HG02623 (cell line): ENCODE measurements around the gene ALKBH5.
A peak's percentile ranks its signal among the peaks of the same experiment; 100 is the strongest.

Source experiments
- ATAC-seq: cut with Tn5 transposase; IDR thresholded peaks from one replicate; pipeline ENCODE4 v1.9.1; 2021; ENCODE audit warnings: moderate library complexity; ENCODE audit not compliant: unreplicated experiment

ALKBH5 gene

DNA sequence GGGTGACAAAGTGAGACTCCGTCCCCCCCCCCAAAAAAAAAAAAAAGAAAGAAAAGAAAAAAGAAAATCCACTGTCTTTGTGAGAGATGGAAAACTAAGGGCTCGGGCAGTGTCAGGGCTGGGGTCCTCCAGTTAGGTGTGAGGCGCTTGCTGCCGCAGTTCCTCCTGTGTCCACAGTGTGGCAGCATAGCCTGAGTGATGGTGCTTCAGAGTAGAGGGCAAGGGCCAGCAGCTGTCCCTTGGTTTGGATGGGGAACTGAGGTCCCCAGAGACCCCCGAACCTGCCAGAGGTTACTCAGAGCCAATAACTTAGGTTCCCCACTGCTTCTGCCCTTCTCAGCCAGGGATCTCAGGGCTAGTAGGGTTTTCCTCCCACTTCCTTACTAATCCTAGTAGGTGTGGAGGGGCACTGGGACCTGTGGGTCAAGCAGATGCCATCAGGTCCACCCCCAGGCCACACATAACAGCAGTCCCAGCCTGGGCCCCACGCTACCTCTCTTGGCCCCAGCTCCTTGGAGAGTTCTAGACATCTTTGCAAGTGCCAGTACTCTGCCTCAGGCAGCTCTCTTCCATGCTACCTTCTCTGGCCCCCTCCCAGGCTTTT, 33.9 kb downstream of the ALKBH5 start:
- no peak for ATAC-seq

DNA sequence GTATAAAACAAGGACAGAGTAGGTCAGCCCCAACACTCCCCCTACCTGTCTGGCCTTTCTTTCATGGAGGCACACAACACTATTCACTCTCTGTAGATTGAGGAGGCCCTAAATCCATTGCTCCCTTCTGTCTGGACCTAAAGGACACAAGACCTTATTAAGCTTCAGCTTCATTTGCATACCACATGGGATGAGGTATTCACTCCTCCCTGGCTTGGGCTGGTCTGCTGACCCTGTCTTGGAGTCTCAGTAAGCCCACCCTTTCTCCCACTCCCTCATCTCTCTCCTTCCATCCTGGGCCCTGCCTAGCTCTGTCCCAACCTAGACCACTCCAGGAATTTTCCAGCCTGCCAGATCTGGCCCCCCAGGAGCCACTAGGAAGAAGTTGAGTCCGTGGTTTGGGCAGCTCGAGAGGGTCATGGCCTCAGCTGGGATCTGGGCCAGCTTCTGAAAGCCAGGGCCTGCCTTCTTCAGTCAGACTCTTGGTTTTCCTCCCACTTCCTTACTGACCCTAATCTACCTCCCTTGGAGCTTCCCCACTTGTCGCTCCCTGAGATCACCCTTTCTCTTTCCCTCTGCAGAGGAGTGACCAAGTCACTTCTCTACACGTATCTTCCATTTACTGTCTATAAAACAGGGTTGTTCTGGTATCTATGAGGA, 35.3 kb downstream of the ALKBH5 start:
- ATAC-seq: no peak

DNA sequence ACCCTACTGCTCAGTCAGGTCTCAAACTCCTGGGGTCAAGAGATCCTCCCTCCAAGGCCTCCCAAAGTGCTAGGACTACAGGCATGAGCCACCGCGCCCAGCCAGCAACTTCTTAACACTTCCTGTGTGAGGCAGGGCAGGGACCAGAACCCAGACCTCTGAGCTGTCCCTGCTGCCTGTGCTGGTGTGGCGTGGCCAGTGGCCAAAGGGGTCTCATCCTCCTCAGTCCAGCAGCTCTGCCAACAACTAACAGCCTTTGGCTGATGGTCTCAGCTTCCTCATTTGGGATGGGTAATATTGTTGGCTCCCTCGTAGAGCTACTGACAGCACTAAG, 40.4 kb downstream of the ALKBH5 start:
- no peak for ATAC-seq

DNA sequence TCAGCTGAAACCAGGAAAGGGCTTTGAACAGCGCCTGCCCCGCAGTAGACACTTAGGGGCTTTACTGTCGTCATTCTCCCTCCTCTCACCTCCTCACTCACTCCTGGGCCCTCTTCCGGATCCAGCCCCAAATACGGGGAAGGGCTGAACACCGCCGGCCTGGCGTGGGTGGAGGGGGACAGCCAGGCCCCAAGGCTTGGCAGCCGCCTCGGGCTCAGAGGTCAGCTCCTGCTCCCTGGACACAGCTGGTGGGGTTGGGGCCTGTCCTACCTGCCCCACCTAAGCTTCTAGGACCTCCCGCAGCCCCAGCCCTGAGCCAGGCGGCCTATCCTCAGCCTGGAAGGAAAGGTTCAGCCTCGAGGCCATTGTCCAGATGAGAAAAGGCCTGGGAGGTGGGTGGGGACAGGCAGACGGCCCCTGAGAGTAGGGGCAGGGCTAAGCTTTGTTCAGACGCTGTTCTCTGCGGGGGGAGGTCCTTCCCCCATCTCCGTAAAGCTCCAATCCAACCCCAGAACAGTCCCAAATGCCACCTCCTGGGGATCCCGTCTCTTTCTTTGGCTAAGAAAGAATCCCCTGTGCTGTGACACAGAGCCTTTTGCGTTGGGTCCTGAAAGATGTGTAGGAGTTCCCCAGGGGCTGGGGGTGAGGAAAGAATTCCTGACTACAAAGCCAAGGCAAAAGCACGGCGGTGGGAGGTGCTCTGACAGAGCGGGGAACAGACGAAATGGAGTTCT, 40.9 kb downstream of the ALKBH5 start:
- no peak for ATAC-seq

DNA sequence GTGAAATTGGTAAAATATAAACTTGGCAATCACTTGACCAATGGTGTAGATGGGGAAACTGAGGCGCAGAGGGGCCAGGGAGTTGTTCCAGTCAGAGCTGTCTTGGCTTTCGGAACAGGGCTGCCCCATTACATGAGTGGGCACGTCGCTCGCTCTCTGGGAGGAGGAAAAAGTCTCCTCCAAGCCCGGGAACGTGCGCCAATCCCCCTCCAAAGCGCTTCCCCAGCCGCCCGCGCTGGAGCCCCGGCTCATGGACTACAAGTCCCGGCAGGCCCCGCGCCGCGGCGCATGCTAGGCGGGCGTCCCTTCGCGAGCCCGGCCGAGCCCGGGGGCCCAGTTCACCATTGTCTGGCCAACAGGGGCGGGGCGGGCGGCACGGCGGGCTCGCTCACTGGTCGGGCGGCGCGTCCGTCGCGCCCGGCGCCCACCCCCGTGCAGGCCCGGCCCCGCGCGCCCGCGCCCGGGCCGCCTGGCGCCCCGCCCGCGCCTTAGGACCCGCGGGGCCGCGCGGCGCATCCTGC, 41.6 kb downstream of the ALKBH5 start, which contains the start of gene LLGL1:
Gene LLGL1, plus strand, starts transcription at position 515 of the 521 bp plus-strand sequence. CDS start 48 bp downstream, outside the sequence.
- peak; percentile 89 for ATAC-seq

DNA sequence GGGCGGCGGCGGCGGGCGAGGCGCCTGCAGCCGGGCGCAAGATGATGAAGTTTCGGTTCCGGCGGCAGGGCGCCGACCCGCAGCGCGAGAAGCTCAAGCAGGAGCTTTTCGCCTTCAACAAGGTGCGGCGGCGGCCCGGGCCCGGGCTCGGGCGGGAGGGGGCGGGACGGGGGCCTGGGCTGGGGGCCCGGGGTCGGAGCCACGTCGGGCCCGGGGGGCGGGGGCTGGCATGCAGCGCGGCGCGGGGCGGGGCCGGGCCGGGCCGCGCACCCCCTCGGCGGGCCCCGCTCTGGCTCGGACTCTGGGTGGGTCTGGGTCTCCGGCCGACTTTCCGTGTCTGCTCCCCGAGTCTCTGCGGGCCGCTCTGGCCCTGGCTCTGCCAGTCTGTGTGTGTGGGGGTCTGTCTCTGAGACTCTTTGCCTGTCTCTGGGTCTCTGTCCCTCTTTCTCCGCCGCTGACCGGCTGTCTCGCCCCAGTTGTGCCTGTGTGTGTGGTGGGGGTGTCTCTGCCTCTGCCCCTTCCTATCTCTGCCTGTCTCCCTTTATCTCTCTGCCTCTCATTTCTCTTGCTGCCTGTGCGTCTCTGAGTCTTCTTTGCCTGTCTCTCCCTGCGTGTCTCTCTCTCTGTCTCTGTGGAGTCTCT, 42.1 kb downstream of the ALKBH5 start:
- ATAC-seq: no peak

DNA sequence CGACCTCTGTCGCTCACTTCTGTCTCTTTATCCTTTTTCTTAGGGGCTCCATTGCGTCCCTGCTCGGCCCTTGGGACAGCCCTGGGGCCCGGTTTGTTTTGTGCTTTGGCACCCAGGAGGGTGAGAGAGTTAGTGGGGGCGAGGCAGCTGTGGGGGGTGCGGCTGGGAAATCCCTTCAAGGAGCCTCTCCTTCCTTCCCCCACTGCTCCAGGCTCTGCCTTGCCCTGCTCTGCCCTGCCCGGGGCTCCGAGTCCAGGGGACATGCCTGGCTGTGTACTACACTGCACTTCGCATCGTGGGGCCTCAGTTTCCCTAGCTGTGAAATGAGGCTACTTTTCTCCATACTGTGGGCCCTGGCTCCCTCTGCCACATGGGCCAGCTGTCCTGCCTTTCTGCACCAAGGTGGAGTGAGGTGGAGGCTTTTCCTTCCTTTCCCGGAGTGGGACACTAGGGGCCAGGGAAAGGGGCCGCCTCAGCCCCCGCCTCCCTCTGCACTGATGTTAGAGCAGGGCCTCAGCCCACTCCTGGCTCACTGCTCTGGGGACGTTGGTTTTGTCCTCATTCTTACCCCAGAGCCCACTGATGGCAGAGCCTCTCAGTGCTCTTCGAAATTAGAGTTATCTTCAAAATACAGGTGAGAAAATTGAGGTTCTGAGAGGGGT, 42.8 kb downstream of the ALKBH5 start:
- no peak for ATAC-seq

DNA sequence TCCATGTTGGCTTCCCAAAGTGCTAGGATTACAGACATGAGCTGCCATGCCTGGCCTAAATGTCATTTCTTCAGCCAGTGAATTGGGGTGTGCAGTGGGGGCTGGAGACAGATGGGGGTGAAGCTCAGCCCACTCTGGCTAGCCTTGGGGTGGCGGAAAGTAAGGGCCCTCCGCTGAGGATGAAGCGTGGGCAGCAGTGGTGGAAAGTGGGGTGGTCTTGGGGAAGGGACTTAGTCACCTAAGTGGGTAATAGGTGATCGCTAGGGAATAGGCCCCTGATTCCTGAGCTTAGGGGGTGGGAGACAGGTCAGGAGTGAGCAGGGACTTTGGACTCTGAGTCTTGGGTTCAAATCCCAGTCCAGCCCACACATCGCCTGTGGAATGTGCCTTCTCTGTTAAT, 44.0 kb downstream of the ALKBH5 start:
- no peak for ATAC-seq

DNA sequence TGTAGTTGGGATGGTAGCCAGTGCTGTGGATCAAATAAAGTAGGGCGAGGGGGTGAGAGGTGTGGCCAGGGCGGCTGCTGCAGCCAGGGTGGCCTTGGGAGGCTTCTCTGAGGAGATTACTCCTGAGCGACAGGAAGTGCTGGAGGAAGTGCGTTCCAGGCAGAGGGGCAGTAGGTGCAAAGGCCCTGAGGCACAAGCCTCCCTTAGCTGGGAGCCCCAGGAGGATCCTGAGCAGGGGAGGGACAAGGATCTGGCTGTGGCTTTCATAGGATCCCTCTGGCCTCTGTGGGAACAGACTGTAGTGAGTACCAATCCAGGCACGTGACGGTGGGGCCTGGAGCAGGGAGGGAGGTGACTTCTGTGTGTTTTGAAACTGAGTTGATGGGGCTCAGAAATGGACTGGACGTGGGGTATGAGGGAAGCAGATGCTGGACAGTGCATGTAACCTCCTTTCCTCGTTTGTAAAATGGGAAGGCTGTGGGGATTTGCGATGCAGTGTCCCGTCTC, 44.6 kb downstream of the ALKBH5 start:
- no peak for ATAC-seq

DNA sequence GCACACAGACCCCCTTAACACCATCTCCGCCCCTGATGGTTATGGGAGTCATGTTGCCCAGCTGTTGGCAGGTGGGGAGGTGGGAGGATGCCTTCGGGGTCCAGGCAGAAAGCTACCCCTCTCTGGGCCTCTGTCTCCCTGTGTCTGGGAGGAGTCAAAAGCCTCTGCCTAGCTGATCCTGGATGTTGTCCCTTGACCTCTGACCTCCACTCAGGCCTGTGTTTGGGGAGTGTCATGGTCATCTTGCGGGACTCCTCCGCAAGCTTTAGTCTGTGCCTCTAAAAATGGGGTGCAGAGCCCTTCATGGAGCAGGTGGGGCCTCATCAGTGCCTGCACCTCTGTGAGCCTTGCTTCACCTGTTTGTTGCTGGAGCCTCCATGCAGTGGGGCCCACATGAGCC, 45.6 kb downstream of the ALKBH5 start:
- no peak for ATAC-seq

DNA sequence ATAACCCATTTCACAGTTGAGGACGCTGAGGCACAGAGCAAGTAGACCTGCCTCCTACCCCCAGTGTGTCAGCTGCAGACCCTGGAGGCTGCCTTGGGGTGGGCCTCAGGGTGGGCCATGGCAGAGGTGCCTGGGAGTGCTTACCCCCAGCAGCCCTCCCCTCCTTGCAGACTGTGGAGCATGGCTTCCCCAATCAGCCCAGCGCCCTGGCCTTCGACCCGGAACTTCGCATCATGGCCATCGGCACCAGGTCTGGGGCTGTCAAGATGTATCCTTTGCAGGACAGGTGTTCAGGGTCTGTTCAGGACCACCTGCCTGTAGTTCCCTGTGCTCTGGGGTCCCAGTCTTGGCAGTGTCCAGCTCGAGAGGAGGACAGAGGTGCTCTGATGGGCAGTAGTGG, 46.1 kb downstream of the ALKBH5 start:
- ATAC-seq: no peak

DNA sequence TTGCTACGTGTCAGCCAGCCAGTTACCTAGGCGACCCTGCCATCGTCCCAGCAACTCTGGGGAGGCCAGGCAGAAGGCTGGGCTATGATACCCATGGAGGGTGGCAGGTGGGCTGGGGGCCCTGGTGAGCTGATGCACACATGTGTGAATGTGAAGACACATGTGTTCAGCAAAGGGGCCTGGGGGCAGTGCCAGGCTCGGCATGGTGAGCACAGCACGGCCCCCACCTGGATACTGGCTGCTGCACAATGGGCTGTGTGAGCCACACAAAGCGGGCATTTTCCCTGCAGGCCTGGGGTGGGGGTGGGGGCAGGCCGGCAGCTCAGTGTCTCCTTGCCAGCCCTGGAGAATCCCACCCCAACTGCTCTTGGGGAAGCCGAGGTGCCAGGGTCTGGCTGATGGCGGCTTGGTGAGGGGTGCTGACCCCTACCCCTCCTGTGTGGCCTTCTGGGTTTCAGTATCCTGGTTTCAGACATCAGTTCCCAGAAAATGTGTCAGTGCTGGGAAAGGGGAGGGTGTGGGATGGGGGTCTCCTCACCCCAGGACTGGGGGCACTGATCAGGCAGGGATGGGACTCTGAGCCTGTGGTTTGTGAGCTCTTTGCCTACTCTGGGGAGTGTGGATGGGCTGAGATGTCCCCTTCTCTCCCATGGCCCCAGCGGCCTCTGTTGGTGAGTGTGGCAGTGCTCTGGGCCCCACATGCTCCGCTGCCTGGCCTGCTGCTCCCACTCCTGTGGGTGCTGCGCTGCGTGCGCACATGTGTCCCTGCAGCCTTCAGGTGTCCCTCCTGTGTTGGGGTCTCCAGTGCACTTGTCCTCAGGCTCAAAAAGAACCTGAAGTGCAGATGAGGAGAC, 46.9 kb downstream of the ALKBH5 start:
- ATAC-seq: no peak

DNA sequence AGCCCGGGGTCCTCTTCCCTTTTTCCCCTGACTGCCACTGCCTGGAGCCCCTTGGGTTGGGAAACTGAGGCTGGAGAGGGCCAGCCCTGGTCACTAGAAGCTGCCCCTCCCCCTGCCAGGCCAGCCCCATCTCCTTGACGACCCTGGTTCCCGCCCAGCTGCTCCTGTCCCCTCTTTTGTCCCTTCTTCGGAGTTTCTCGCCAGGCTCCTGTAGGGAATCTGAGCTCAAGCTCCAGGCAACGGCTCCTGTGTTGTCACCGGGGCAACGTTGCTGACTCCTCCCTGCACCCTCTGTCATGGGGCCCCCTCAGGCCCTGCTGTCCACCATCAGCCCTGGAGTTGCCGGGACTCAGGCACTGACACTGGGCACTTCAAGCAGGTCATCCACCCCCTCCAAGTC, 47.5 kb downstream of the ALKBH5 start:
- ATAC-seq: no peak

DNA sequence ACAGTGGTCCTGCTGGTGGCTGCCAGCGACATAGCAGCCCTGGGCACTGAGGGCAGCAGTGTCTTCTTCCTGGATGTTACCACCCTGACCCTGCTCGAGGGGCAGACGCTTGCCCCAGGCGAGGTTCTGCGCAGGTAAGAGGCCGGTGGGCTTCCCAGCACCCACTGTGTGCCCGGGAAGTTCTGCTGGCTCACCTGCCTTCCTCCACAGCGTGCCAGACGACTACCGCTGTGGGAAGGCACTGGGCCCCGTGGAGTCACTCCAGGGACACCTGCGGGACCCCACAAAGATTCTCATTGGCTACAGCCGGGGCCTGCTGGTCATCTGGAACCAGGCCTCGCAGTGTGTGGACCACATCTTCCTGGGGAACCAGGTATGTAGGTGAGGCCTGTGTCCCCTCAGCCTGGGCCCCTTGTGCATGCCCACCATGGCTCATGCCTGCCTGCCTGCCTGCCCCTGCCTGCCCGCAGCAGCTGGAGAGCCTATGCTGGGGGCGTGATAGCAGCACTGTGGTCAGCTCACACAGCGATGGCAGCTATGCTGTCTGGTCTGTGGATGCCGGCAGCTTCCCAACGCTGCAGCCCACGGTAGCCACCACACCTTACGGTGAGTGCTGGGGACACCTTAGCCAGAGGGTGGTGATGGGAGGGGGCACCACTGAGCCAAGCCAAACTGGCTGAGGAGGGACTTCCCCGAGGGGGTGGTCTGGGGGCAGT, 50.3 kb downstream of the ALKBH5 start:
- no peak for ATAC-seq

DNA sequence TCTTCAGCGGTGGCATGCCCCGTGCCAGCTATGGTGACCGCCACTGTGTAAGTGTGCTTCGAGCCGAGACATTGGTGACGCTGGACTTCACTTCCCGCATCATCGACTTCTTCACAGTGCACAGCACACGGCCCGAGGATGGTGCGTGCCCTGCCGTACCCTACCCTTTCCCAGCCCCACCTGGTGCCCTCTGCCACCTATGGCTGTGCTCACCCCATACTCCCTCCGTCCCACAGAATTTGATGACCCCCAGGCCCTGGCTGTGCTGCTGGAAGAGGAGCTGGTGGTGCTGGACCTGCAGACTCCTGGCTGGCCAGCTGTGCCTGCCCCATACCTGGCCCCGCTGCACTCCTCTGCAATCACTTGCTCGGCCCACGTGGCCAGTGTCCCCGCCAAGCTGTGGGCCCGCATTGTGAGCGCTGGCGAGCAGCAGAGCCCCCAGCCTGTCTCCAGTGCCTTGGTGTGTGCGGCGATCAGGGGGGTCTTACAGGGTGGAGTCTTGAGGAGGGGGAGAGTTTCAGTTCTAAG, 51.3 kb downstream of the ALKBH5 start:
- ATAC-seq: no peak

DNA sequence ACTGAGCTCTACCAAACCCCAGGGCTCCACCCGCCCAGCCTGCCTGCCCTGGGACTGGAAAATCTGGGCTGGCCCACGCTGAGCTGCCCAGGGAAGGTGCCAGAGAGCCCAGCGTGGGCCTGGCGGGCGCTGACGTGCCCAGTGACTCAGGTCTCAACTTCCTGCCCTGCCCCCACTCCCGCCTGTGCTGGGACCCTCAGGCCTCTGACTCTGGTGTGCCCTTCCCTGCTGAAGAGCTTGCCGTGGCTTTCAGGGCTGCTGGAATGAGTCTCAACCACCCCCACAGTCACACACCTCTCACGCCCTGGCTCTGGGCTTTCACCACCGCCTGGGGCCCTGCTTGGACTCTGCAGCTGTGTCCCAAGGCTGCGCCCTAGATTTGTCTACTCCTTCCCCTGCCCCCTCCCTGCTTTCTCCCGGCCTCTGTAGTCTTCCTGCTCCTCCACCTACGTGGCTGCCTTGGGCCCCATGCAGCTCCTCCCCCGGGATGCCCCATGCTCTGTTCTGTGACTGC, 52.2 kb downstream of the ALKBH5 start:
- no peak for ATAC-seq

DNA sequence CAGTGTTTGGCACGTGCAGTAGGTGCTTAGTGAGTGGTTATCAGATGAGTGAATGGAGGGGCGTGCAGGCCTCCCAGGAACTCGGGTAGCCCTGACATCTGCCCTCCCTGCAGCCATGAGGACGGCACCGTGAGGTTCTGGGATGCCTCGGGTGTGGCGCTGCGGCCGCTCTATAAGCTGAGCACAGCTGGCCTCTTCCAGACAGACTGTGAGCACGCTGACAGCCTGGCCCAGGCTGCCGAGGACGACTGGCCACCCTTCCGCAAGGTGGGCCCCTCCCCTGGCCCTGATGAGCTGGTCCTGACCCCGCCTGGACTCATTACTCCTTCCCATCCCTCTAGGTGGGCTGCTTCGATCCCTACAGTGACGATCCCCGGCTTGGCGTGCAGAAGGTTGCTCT, 52.9 kb downstream of the ALKBH5 start:
- ATAC-seq: no peak

DNA sequence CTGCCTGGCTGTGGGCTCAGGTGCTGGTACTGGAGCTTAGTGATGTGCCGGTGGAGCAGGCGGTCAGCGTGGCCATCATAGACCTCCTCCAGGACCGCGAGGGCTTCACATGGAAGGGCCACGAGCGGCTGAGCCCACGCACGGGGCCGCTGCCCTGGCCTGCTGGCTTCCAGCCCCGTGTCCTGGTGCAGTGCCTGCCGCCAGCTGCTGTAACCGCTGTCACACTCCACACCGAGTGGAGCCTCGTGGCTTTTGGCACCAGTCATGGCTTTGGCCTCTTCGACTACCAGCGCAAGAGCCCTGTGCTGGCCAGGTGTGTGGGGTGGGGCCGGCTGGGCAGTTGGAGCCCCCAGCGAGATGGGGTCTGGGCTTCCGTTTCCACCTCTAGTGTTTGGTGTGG, 53.8 kb downstream of the ALKBH5 start:
- no peak for ATAC-seq

DNA sequence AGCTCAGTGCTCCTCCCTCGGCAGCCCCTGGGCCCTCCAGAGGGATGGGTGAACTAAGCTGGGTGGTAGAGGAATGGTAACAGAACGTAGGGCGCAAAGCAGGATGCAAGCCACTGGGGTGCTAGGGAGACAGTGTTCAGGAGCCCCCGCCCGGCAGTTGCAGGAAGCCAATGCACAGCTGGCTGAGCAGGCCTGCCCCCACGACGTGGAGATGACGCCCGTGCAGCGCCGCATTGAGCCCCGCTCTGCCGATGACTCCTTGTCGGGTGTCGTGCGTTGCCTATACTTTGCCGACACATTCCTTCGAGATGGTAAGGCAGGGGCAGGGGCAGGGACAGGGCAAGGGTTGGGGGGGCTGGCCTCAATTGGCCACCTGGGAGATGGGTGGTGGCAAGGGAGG, 54.7 kb downstream of the ALKBH5 start:
- ATAC-seq: no peak
